ENCODE results near the gene ZNF496. TPM values are rescaled to one million over a fixed set of nuclear protein-coding genes. Genes with fewer than 3 reads are reported as not detected.

Gene ZNF496
- total and polyA plus RNA-seq, 9 of the 15 experiments (the other 6 are each of a cell fraction or from before 2014, with no cell fraction given): 4.3 to 54.0 (median 31.3) TPM

GRCh38 chr1:247345881-247346280, 14.2 kb upstream of the ZNF496 start:
- intact Hi-C loops (cut with micrococcal nuclease): no loop called here
- Histone ChIP-seq H3K9ac (ENCODE audit: insufficient read depth in 1 of 2, low read depth in 2 of 2, low read length in 2 of 2) (no peak overlapping the region), H2AFZ (ENCODE audit: low read depth, low read length) (no peak overlapping the region), H3K4me2 (ENCODE audit: insufficient read depth, low read length) (no peak overlapping the region), H3K27me3 (ENCODE audit: control insufficient read depth in 2 of 2, insufficient read depth in 2 of 2, low read length in 2 of 2) (no peaks in the 10 kb centered on the region), H3K27ac (ENCODE audit: extremely low read depth, low read depth, low read length) (no peak overlapping the region), H3K4me3 (no peak overlapping the region), H3K4me1 (replicated peaks in 1 of 2; ENCODE audit: control insufficient read depth in 2 of 2, insufficient read depth in 2 of 2, low read length in 2 of 2) (peaks cover 11 to 12% of the 10 kb centered on the region in 2 experiments), H3K9me3 (replicated peaks; ENCODE audit: control insufficient read depth, insufficient read depth, low read depth, low read length) (no peaks in the 10 kb centered on the region), H3K9me1 (ENCODE audit: control insufficient read depth, insufficient read depth, low read length) (no peaks in the 10 kb centered on the region), H3K79me2 (ENCODE audit: control insufficient read depth, insufficient read depth, low read length) (no peaks in the 10 kb centered on the region), H3K36me3 (ENCODE audit: control insufficient read depth, insufficient read depth, low read length) (peaks cover 9% of the 10 kb centered on the region; the same call in 1 of the 3 replicates), H4K20me1 (replicated peaks; ENCODE audit: control insufficient read depth, insufficient read depth, low read length) (no peaks in the 10 kb centered on the region; the same call in 1 of the 2 replicates)
- no TSS peak for BruUV-seq (replicated peaks)
- in situ Hi-C loops (cut with MboI): no loop called here
- FAIRE-seq (no peak), ATAC-seq (no peak), DNase-seq (ENCODE audit: extremely low read depth in 1 of 4, low spot score in 3 of 4) (no peak)
- ChIA-PET CTCF (ENCODE audit: low intra/inter-chr PET ratio) (no interaction called here), POLR2A (no interaction called here)
- 83% methylated on average over 4 of the region's 4 CpGs for WGBS (ENCODE audit: insufficient coverage, low coverage, missing lambda C conversion rate)
- no peak for TF ChIP-seq PKNOX1 (IDR thresholded peaks at IDR 0.05)
- no peak for TF ChIP-seq GMEB1 (CRISPR knock-in tag; IDR thresholded peaks at IDR 0.05)
- TF ChIP-seq CHD4 (IDR thresholded peaks at IDR 0.05; ENCODE audit: insufficient read depth, insufficient replicate concordance, low read depth, low read length, poor library complexity, severe bottlenecking): no peak
- TF ChIP-seq SMARCA5 (IDR thresholded peaks at IDR 0.05): no peak
- no peak for TF ChIP-seq FOXP4 (CRISPR knock-in tag; IDR thresholded peaks at IDR 0.05; ENCODE audit: borderline replicate concordance)
